ACHN (cell line): Measurements from ENCODE around the gene CYP1A2.
A peak's percentile ranks its signal among the peaks of the same experiment; 100 is the strongest.

Experiments
- DNase-seq: peaks from one replicate; pipeline ENCODE4 v3.0.0-alpha.2; 2015
- in situ Hi-C: cut with HindIII; loops from 2 replicates; pipeline ENCODE4 v1.10.0; 2017; ENCODE audit warnings: low sequenced_read_pairs, low pct_ligation_motif_present, low pct_unique_long_range_greater_than_20kb

CYP1A2 gene

DNA sequence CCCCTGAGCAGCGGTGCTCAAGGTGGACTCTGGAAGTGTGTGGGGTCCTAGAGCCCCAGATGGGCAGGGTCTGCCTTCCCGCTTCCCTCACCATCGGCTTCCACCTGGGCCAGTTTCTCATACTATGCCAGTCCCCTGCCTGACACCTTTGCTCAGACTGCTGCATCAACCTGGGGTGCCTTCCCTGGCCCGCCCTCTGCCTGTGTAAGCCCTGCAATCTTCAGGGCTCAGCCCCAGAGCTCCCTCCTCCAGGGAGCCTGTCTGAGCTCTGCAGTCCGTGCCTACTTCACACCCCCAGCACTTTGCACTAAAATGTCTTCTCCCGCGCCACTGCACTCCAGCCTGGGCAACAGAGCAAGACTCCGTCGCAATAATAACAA, 46.3 kb downstream of the CYP1A2 start:
- DNase-seq: no peak
- in situ Hi-C loops: no loop called here

DNA sequence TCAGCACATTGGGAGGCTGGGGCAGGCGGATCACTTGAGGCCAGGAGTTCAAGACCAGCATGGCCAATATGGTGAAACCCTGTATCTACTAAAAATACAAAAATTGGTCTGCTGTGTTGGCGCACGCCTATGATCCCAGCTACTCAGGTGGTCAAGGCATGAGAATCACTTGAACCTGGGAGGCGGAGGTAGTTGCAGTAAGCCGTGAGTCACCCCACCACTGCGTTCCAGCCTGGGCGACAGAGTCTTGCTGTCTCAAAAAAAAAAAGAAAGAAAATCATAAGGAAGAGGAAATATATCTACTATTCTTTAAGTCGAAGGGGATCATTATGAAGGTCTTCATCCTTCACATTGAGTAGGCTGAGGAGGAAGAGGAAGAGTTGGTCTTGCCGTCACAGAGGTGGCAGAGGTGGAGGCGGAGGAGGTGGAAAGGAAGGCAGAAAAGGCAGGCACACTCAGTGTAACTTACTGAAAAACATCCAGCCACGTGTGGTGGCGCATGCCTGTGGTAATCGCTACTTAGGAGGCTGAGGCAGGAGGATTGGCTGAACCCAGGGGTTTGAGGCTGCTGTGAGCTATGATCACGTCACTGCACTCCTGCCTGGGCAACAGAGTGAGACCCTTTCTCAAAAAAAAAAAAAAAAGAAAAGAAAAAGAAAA, 47.5 kb downstream of the CYP1A2 start:
- in situ Hi-C loops: no loop called here
- no peak for DNase-seq

DNA sequence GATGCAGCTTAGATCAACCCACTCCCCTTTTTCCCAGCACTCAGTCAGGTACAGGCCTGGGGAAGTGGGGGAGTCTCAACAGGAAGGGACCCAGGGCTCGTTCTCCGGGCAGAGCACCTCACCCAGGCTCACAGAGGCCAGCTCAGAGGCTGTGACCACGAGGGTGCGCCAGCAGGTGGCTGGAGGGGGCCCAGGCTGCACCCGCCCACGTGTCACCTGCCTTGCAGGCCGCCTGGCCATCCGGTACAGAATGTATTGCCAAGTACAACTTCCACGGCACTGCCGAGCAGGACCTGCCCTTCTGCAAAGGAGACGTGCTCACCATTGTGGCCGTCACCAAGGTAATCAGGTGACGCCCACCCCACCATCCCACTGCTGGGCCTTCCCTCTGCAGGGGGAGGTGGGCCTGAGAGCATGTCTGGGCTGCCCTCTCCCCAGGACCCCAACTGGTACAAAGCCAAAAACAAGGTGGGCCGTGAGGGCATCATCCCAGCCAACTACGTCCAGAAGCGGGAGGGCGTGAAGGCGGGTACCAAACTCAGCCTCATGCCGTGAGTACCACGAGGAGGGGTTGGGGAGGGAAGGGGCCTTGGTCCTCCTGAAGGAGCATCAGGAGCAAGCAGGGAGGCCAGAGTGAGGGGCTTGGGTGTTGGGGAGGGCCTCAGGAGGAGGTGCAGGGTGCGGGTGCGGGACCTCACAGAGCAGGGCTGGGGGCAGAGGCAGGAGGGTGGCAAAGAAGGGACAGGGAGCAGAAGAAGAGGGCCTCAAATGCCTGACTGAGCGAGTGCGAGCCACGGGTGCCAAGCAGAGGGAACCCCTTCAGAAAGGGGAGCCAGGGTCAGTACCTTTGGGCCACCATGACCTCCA, 50.0 kb downstream of the CYP1A2 start:
- no peak for DNase-seq
- in situ Hi-C loops: no loop called here

DNA sequence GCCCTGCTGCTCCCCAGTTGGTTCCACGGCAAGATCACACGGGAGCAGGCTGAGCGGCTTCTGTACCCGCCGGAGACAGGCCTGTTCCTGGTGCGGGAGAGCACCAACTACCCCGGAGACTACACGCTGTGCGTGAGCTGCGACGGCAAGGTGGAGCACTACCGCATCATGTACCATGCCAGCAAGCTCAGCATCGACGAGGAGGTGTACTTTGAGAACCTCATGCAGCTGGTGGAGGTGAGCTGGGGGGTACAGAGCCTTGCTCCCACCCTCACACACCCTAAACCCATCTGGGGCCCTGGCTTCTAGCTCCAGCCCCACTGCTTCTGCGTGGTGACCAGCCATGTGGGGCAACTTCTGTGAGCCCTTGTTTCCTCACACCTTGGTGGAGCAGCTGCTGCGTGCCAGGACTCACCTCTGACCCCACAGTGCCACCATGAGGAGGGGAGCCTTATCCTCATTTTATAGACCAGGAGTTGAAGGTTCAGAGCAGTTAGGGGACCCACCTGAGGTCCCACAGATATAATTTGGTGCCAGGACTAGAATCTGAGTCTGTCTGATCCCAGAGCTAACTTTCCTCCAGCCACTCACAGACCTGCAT, 50.7 kb downstream of the CYP1A2 start:
- no peak for DNase-seq
- in situ Hi-C loops: no loop called here

DNA sequence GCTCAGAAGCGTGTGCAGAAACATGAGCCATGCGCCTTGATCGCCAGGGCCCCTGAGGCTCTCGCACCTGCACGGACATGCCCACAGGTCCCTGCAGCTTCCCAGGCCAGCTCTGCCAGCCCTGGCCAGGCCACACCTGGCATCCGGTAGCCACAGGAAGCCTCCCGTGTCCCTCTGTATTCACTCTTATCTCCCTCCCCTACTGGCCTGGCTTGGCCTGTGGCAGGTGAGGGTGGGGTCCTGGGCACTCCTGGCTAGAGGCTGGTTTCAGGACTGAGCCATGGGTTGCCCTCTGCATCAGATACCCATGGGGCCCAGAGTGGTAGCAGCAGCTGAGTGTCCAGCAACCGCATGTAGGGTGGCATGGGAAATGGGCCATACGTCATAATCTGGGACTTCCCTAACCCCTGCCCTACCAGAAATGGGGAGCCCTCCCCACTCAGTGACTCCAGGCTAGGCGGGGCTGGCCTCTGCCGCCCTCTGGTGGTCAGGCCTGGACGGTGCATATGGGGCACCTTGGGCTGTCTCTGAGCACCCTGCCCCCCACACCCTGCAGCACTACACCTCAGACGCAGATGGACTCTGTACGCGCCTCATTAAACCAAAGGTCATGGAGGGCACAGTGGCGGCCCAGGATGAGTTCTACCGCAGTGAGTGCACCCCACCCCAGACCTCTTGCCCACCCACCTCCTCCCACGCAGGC, 51.4 kb downstream of the CYP1A2 start:
- in situ Hi-C loops: no loop called here
- peak; percentile 71 for DNase-seq

DNA sequence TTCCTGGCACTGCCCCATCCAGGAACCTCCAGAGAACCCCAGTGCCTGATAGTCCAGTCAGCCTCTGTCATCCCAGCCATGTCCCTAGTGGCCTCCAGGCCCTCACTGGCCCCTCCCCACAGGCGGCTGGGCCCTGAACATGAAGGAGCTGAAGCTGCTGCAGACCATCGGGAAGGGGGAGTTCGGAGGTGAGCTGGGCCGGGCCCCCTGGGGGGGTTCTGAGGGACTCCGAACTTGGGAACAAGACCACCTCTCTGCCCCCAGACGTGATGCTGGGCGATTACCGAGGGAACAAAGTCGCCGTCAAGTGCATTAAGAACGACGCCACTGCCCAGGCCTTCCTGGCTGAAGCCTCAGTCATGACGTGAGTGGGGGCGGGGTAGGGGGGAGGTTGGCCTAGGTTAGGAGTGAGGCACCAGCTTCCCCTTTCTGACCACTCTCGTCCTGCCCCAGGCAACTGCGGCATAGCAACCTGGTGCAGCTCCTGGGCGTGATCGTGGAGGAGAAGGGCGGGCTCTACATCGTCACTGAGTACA, 52.0 kb downstream of the CYP1A2 start:
- in situ Hi-C loops: no loop called here
- DNase-seq: no peak

DNA sequence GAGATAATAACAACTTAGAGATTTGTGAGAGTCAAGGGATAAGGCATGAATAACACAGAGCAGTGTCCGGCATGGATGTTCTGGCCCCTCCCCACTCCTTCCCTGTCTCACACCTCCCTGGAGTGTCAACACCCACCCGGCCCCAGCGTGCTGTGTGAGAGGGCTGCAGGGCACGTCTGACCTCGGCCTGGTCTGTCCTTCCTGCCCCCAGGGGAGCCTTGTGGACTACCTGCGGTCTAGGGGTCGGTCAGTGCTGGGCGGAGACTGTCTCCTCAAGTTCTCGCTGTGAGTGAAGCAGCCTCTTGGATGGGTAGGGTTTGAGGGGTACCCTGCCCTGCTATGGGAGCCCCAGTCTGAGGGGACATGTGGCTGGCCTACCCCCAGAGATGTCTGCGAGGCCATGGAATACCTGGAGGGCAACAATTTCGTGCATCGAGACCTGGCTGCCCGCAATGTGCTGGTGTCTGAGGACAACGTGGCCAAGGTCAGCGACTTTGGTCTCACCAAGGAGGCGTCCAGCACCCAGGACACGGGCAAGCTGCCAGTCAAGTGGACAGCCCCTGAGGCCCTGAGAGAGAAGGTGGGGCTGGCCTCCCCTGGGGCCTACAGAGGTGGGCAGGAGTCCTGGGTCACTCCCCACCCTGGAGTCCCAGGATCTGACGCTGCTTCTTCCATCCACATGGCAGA, 52.8 kb downstream of the CYP1A2 start:
- no peak for DNase-seq
- in situ Hi-C loops: no loop called here

DNA sequence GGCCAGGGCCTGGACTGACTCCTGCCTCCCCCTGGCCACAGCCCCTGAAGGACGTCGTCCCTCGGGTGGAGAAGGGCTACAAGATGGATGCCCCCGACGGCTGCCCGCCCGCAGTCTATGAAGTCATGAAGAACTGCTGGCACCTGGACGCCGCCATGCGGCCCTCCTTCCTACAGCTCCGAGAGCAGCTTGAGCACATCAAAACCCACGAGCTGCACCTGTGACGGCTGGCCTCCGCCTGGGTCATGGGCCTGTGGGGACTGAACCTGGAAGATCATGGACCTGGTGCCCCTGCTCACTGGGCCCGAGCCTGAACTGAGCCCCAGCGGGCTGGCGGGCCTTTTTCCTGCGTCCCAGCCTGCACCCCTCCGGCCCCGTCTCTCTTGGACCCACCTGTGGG, 53.6 kb downstream of the CYP1A2 start:
- in situ Hi-C loops: no loop called here
- DNase-seq: no peak

DNA sequence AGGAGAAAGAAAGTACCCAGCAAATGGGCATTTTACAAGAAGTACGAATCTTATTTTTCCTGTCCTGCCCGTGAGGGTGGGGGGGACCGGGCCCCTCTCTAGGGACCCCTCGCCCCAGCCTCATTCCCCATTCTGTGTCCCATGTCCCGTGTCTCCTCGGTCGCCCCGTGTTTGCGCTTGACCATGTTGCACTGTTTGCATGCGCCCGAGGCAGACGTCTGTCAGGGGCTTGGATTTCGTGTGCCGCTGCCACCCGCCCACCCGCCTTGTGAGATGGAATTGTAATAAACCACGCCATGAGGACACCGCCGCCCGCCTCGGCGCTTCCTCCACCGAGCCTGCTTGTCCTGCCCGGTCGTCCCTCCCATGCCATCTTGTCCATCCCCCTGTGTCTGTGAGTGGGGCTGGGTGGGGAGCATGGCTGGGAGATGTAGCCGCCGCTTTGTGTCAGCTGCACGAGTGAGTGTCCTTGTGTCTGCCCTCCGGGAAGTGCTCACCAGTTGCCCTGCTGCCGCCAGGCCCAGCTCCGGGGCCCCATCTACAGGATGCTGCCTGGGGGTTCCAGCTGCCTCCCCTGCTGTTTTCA, 54.3 kb downstream of the CYP1A2 start:
- no peak for DNase-seq
- in situ Hi-C loops: no loop called here

DNA sequence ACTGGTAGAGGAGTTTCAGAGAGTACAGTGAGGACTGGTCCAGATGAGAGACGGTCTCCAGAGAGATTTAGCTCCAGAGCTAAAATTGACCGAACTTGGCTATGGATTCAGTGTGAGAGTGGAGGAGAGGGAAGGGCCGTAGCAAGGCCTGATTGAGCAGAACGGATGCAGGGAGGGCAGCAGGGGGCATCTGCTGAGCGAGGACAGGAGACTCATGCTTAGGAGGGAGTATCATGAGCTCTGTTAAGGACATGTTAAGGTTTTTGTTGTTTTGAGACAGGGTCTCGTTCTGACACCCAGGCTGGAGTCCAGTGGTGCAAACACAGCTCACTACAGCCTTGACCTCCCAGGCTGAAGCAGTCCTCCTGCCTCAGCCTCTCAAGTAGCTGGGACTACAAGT, 56.3 kb downstream of the CYP1A2 start:
- no peak for DNase-seq
- in situ Hi-C loops: no loop called here
